ENCODE data around the gene CEP44.

CEP44 gene

DNA sequence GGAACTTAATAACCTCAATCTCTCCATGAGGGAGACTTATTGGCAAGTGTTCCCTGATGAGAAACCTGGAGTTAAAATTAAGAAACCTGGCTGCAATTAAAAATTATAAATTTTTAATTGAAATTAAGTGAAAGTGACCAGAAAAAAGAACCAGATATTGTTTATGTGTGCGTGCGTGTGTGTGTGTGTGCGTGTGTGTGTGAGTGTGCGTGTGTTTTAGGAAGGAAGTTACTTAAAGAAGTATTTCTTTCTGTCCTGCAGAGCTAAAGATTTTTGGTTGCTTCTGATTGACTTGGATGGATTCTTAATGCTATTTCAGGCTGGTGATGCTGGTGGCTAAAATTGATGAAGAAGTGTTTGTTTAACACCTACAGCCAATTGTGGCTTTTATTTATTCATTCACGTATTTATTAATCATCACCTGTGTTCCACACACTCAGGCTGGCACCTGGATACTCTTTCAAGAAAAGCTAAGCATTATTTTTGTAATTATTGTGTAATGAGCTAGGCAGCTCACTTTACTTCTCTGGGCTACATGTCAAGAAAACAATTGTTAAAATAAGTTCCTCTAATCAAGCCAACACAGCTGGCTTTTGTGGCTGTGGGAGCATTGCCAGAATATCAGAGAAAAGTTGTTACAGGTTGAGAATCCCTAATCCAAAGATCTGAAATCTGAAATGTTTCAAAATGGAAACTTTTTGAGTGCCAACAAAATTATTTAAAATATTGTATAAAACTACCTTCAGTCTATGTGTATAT is 68.5 kb downstream of the CEP44 start:
- no peak for TF ChIP-seq TAF1 (IDR thresholded peaks at IDR 0.05; ENCODE audit: borderline replicate concordance, insufficient read depth, low read length)
- TF ChIP-seq, protein P1, sequence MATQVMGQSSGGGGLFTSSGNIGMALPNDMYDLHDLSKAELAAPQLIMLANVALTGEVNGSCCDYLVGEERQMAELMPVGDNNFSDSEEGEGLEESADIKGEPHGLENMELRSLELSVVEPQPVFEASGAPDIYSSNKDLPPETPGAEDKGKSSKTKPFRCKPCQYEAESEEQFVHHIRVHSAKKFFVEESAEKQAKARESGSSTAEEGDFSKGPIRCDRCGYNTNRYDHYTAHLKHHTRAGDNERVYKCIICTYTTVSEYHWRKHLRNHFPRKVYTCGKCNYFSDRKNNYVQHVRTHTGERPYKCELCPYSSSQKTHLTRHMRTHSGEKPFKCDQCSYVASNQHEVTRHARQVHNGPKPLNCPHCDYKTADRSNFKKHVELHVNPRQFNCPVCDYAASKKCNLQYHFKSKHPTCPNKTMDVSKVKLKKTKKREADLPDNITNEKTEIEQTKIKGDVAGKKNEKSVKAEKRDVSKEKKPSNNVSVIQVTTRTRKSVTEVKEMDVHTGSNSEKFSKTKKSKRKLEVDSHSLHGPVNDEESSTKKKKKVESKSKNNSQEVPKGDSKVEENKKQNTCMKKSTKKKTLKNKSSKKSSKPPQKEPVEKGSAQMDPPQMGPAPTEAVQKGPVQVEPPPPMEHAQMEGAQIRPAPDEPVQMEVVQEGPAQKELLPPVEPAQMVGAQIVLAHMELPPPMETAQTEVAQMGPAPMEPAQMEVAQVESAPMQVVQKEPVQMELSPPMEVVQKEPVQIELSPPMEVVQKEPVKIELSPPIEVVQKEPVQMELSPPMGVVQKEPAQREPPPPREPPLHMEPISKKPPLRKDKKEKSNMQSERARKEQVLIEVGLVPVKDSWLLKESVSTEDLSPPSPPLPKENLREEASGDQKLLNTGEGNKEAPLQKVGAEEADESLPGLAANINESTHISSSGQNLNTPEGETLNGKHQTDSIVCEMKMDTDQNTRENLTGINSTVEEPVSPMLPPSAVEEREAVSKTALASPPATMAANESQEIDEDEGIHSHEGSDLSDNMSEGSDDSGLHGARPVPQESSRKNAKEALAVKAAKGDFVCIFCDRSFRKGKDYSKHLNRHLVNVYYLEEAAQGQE (IDR thresholded peaks at IDR 0.05; ENCODE audit: insufficient read depth in 1 of 2, low read depth in 2 of 2, low read length in 2 of 2), result no peak
- TF ChIP-seq FOXP2 (optimal IDR thresholded peaks at IDR 0.05; ENCODE audit: borderline replicate concordance, extremely low read depth, extremely low read length, insufficient read depth), result no peak
- TF ChIP-seq SIN3A (IDR thresholded peaks at IDR 0.05; ENCODE audit: borderline replicate concordance, insufficient read depth, low read length), result no peak
- no peak for TF ChIP-seq POLR2AphosphoS5 (IDR thresholded peaks at IDR 0.05; ENCODE audit: low read depth, low read length)

DNA sequence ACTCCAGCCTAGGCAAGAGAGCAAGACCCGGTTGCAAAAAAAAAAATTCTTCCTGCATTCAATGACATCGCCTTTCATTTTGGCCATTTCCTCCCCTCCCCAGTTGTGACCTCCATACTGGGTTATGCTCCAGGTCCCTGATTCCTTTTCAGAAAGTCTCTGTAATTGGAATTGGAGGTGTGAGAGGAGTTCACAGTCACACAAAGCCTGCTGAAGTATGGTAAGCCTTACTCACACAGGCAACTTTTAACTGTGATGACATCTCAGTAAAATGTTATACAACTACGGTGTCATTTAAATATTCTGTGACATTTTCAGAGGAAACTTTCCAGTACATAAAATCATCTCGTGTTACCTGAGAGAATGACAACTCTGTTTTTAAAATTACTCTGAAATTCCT is 73.6 kb downstream of the CEP44 start:
- no peak for TF ChIP-seq TAF1 (IDR thresholded peaks at IDR 0.05; ENCODE audit: borderline replicate concordance, insufficient read depth, low read length)
- TF ChIP-seq FOXP2 (optimal IDR thresholded peaks at IDR 0.05; ENCODE audit: borderline replicate concordance, extremely low read depth, extremely low read length, insufficient read depth), result no peak
- TF ChIP-seq POLR2AphosphoS5 (IDR thresholded peaks at IDR 0.05; ENCODE audit: low read depth, low read length), result no peak
- no peak for TF ChIP-seq SIN3A (IDR thresholded peaks at IDR 0.05; ENCODE audit: borderline replicate concordance, insufficient read depth, low read length)
- TF ChIP-seq, protein P1 (IDR thresholded peaks at IDR 0.05; ENCODE audit: insufficient read depth in 1 of 2, low read depth in 2 of 2, low read length in 2 of 2), result no peak

DNA sequence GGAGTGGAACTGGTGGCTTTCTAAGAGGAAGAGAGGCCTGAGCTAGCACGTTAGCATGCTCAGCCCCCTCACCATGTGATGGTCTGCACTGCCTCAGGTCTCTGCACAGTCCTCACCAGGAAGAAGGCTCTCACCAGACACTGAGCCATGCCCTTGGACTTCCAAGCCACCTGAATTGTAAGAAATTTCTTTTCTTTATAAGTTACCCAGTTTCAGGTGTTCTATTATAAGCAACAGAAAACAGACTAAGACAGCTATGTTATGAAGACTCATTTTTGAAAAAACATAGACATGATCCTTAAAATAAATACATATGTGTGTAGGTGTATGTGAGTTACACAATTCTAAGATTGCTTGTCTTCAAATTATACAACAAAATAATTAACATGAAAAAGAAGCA is 74.7 kb downstream of the CEP44 start:
- TF ChIP-seq TAF1 (IDR thresholded peaks at IDR 0.05; ENCODE audit: borderline replicate concordance, insufficient read depth, low read length) (no peak), POLR2AphosphoS5 (IDR thresholded peaks at IDR 0.05; ENCODE audit: low read depth, low read length) (no peak), FOXP2 (optimal IDR thresholded peaks at IDR 0.05; ENCODE audit: borderline replicate concordance, extremely low read depth, extremely low read length, insufficient read depth) (no peak), SIN3A (IDR thresholded peaks at IDR 0.05; ENCODE audit: borderline replicate concordance, insufficient read depth, low read length) (no peak)
- TF ChIP-seq, protein P1 (IDR thresholded peaks at IDR 0.05; ENCODE audit: insufficient read depth in 1 of 2, low read depth in 2 of 2, low read length in 2 of 2), result no peak

DNA sequence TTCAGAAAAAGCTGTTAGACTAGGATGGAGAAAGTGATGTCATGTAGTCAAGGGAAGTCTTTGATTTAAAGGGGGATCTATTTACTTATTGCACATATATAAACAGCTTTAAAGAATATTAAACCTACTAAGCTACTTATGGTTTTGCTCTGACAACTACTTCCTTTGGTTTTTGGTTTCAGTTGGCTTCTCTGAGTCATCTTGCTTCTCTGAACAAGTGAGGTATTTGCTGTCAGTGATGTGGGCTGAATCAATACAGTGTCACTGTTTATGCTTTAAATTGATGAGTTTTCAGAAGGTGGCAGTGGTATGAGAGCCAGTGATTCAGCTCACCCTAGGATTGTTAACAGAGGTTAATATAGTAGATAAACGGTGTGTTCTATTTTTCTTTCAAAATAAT is 75.1 kb downstream of the CEP44 start:
- TF ChIP-seq TAF1 (IDR thresholded peaks at IDR 0.05; ENCODE audit: borderline replicate concordance, insufficient read depth, low read length) (no peak), SIN3A (IDR thresholded peaks at IDR 0.05; ENCODE audit: borderline replicate concordance, insufficient read depth, low read length) (no peak), FOXP2 (optimal IDR thresholded peaks at IDR 0.05; ENCODE audit: borderline replicate concordance, extremely low read depth, extremely low read length, insufficient read depth) (no peak), POLR2AphosphoS5 (IDR thresholded peaks at IDR 0.05; ENCODE audit: low read depth, low read length) (no peak)
- TF ChIP-seq, protein P1 (IDR thresholded peaks at IDR 0.05; ENCODE audit: insufficient read depth in 1 of 2, low read depth in 2 of 2, low read length in 2 of 2), result no peak
